ENCODE data around the gene C5orf47.

C5orf47 gene

GRCh38 chr5:173968154-173968797 lies 20.7 kb upstream of the C5orf47 start:
- no peak for TF ChIP-seq TAF1 (IDR thresholded peaks at IDR 0.05; ENCODE audit: borderline replicate concordance, insufficient read depth, low read length)
- TF ChIP-seq FOXP2 (optimal IDR thresholded peaks at IDR 0.05; ENCODE audit: borderline replicate concordance, extremely low read depth, extremely low read length, insufficient read depth), result no peak
- TF ChIP-seq POLR2AphosphoS5 (IDR thresholded peaks at IDR 0.05; ENCODE audit: low read depth, low read length), result no peak

GRCh38 chr5:173969167-173970049 lies 19.6 kb upstream of the C5orf47 start:
- TF ChIP-seq POLR2AphosphoS5 (IDR thresholded peaks at IDR 0.05; ENCODE audit: low read depth, low read length) (no peak), TAF1 (IDR thresholded peaks at IDR 0.05; ENCODE audit: borderline replicate concordance, insufficient read depth, low read length) (no peak), FOXP2 (optimal IDR thresholded peaks at IDR 0.05; ENCODE audit: borderline replicate concordance, extremely low read depth, extremely low read length, insufficient read depth) (no peak), SIN3A (IDR thresholded peaks at IDR 0.05; ENCODE audit: borderline replicate concordance, insufficient read depth, low read length) (no peak), REST (IDR thresholded peaks at IDR 0.05; ENCODE audit: insufficient read depth in 1 of 2, low read depth in 2 of 2, low read length in 2 of 2) (no peak)

GRCh38 chr5:173970878-173971650 lies 17.9 kb upstream of the C5orf47 start:
- TF ChIP-seq TAF1 (IDR thresholded peaks at IDR 0.05; ENCODE audit: borderline replicate concordance, insufficient read depth, low read length) (no peak), FOXP2 (optimal IDR thresholded peaks at IDR 0.05; ENCODE audit: borderline replicate concordance, extremely low read depth, extremely low read length, insufficient read depth) (no peak), POLR2AphosphoS5 (IDR thresholded peaks at IDR 0.05; ENCODE audit: low read depth, low read length) (no peak), SIN3A (IDR thresholded peaks at IDR 0.05; ENCODE audit: borderline replicate concordance, insufficient read depth, low read length) (no peak), REST (IDR thresholded peaks at IDR 0.05; ENCODE audit: insufficient read depth in 1 of 2, low read depth in 2 of 2, low read length in 2 of 2) (no peak)

GRCh38 chr5:173971681-173972345 lies 17.2 kb upstream of the C5orf47 start:
- TF ChIP-seq REST (IDR thresholded peaks at IDR 0.05; ENCODE audit: insufficient read depth in 1 of 2, low read depth in 2 of 2, low read length in 2 of 2) (no peak), POLR2AphosphoS5 (IDR thresholded peaks at IDR 0.05; ENCODE audit: low read depth, low read length) (no peak), FOXP2 (optimal IDR thresholded peaks at IDR 0.05; ENCODE audit: borderline replicate concordance, extremely low read depth, extremely low read length, insufficient read depth) (no peak), TAF1 (IDR thresholded peaks at IDR 0.05; ENCODE audit: borderline replicate concordance, insufficient read depth, low read length) (no peak), SIN3A (IDR thresholded peaks at IDR 0.05; ENCODE audit: borderline replicate concordance, insufficient read depth, low read length) (no peak)

GRCh38 chr5:173972607-173972924 lies 16.4 kb upstream of the C5orf47 start:
- TF ChIP-seq REST (IDR thresholded peaks at IDR 0.05; ENCODE audit: insufficient read depth in 1 of 2, low read depth in 2 of 2, low read length in 2 of 2) (no peak), POLR2AphosphoS5 (IDR thresholded peaks at IDR 0.05; ENCODE audit: low read depth, low read length) (no peak), SIN3A (IDR thresholded peaks at IDR 0.05; ENCODE audit: borderline replicate concordance, insufficient read depth, low read length) (no peak), TAF1 (IDR thresholded peaks at IDR 0.05; ENCODE audit: borderline replicate concordance, insufficient read depth, low read length) (no peak), FOXP2 (optimal IDR thresholded peaks at IDR 0.05; ENCODE audit: borderline replicate concordance, extremely low read depth, extremely low read length, insufficient read depth) (no peak)

Measured in PFSK-1 (cell line).